RWPE2 (cell line): ENCODE measurements around the gene AFF1.

ENCODE experiments used
- ATAC-seq: fragments of 200-7000 bp; cut with Tn5 transposase; 3 replicates; pipeline ENCODE4 v1.9.1; 2021; ENCODE audit warnings: low read depth
- DNase-seq: peaks from one replicate; pipeline ENCODE4 v3.0.0-alpha.2; 2020; ENCODE audit warnings: low spot score
- H3K27ac ChIP-seq: fragments of 450-650 bp; 2 replicates; pipeline ENCODE4 v1.5.1; 2017; ENCODE audit warnings: mild to moderate bottlenecking; ENCODE audit not compliant: poor library complexity, severe bottlenecking
- H3K27me3 ChIP-seq: fragments of 250-450 bp; sonication (Bioruptor Pico); 2 replicates; pipeline ENCODE4 v1.5.1; 2021; ENCODE audit warnings: mild to moderate bottlenecking, moderate library complexity; ENCODE audit not compliant: insufficient read depth, poor library complexity, severe bottlenecking
- H3K36me3 ChIP-seq: fragments of 250-450 bp; sonication (Bioruptor Pico); 2 replicates; pipeline ENCODE4 v1.5.1; 2020; ENCODE audit warnings: low read depth, mild to moderate bottlenecking, moderate library complexity
- H3K4me1 ChIP-seq: fragments of 250-450 bp; sonication (Bioruptor Pico); 2 replicates; pipeline ENCODE4 v1.5.1; 2021; ENCODE audit warnings: mild to moderate bottlenecking, moderate library complexity; ENCODE audit not compliant: insufficient read depth, poor library complexity, severe bottlenecking
- H3K4me3 ChIP-seq: fragments of 250-450 bp; sonication (Bioruptor Pico); 2 replicates; pipeline ENCODE4 v1.5.1; 2021; ENCODE audit warnings: mild to moderate bottlenecking, moderate library complexity; ENCODE audit not compliant: severe bottlenecking
- H3K9me3 ChIP-seq: fragments of 250-450 bp; sonication (Bioruptor Pico); 2 replicates; pipeline ENCODE4 v1.5.1; 2021; ENCODE audit warnings: mild to moderate bottlenecking, moderate library complexity; ENCODE audit not compliant: severe bottlenecking
- TF ChIP-seq, protein P1 (sequence below): fragments of 450-650 bp; IDR thresholded peaks from one replicate; pipeline ENCODE4 v1.5.1; 2017; ENCODE audit warnings: mild to moderate bottlenecking, moderate library complexity; ENCODE audit not compliant: poor library complexity, severe bottlenecking

The AFF1 gene

DNA sequence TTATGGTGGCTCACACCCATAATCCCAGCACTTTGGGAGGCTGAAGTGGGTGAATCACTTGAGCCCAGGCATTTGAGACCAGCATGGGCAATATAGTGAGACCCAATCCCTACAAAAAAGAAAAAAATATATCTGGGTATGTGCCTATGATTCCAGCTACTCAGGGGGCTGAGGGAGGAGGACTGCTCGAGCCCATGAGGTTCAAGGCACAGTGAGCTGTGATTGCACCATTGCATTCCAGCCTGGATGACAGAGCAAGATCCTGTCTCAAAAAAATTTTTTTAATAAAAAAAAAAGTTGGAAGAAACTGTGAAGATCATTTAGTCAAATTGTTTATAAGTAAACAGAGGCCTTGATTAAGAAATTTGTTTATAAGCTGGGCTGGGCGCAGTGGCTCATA is 246.0 kb downstream of the AFF1 start:
- DNase-seq: no peak
- Histone ChIP-seq H3K4me3 (no peak overlapping the region), H3K9me3 (no peaks in the 10 kb centered on the region), H3K27me3 (no peaks in the 10 kb centered on the region), H3K36me3 (peaks cover 8% of the 10 kb centered on the region), H3K4me1 (no peaks in the 10 kb centered on the region), H3K27ac (no peak overlapping the region)
- ATAC-seq: no peak
- TF ChIP-seq, protein P1, sequence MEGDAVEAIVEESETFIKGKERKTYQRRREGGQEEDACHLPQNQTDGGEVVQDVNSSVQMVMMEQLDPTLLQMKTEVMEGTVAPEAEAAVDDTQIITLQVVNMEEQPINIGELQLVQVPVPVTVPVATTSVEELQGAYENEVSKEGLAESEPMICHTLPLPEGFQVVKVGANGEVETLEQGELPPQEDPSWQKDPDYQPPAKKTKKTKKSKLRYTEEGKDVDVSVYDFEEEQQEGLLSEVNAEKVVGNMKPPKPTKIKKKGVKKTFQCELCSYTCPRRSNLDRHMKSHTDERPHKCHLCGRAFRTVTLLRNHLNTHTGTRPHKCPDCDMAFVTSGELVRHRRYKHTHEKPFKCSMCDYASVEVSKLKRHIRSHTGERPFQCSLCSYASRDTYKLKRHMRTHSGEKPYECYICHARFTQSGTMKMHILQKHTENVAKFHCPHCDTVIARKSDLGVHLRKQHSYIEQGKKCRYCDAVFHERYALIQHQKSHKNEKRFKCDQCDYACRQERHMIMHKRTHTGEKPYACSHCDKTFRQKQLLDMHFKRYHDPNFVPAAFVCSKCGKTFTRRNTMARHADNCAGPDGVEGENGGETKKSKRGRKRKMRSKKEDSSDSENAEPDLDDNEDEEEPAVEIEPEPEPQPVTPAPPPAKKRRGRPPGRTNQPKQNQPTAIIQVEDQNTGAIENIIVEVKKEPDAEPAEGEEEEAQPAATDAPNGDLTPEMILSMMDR: no peak

DNA sequence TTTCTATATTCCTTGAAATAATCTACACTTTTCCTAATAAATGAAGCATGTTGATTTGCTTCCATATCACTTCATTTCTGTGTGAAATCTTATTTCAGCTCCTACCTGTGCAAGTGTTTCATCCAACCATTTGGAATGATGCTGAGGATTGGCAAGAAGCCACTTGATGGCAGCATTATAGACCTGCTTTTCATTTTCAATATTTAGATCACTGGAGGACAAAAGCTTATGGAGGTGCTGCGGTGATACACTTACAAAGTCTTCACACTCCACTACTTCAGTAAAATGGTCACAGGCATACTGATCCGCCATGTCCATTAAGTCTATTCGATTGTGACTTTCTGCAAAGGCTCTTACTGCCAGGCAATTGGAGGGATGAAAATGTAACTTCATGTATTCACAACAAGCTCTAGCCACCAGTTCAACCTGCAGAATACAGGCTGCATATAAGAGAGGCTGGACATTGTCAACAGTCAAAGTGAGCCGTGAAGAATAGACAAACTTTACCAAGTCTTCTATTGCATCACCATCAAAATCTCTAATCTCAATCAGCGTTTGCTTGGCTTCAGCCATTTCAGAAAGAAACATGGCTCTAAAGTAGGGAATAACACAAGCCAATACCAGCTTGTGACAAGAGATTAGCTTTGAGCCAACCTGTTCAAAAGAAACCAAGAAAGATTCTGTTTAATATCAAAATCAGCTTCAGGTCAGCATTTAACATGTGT is 250.5 kb downstream of the AFF1 start:
- H3K27ac ChIP-seq: no peak overlapping the region
- TF ChIP-seq, protein P1: no peak
- no peaks in the 10 kb centered on the region for H3K36me3 ChIP-seq
- H3K4me1 ChIP-seq: peaks cover 10% of the 10 kb centered on the region
- H3K27me3 ChIP-seq: no peaks in the 10 kb centered on the region
- H3K4me3 ChIP-seq: no peak overlapping the region
- no peaks in the 10 kb centered on the region for H3K9me3 ChIP-seq
- DNase-seq: no peak
- no peak for ATAC-seq

DNA sequence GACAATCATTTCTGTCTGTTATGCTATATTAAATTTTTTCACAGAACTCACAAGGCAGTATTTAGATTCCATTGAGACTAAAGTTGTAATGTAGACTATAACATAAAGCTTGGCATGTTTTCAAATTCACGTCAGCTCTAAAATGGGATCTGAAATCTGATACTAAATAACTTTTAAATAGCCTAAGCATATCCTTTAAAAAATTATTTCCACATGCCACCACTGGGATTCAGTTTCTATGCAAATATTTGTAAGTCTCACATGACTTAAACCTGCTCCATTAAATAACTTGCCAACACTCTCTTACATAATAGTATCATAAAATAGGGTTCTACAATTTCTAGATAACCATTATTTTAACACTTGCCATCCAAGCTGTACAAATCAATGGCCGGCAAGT is 253.2 kb downstream of the AFF1 start:
- ATAC-seq (peak; percentile 35; the same call in 1 of the 3 replicates), DNase-seq (no peak)
- Histone ChIP-seq H3K36me3 (no peaks in the 10 kb centered on the region), H3K4me1 (peaks cover 10% of the 10 kb centered on the region), H3K27me3 (no peaks in the 10 kb centered on the region), H3K27ac (no peak overlapping the region), H3K4me3 (no peak overlapping the region), H3K9me3 (no peaks in the 10 kb centered on the region)
- TF ChIP-seq, protein P1: no peak

DNA sequence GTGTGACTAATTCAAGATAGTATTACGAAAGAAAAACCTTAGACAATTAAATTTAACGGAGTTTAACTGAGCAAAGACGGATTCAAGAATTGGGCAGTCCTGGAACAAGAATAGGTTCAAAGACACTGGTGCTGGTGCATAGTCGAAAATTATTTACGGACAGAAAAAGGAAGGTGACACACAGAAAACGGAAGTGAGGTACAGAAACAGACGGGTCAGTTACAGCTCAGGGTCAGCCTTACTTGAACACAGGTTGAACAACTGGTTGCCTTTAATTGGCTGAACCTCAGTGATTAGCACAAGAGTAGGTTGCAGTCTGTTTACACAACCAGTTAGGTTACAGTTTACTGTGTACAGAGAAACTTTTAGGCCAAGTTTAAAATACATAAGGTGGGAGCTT is 254.1 kb downstream of the AFF1 start:
- DNase-seq: no peak
- Histone ChIP-seq H3K4me1 (peaks cover 10% of the 10 kb centered on the region), H3K27me3 (no peaks in the 10 kb centered on the region), H3K36me3 (no peaks in the 10 kb centered on the region), H3K27ac (no peak overlapping the region), H3K4me3 (no peak overlapping the region), H3K9me3 (no peaks in the 10 kb centered on the region)
- TF ChIP-seq, protein P1: no peak
- no peak for ATAC-seq
